Lower leg skin (tissue), 3 donors: Measurements from ENCODE around the gene DLG5.

Source experiments
- CTCF ChIP-seq, 3 donors: fragments of 450-650 bp; IDR thresholded peaks; one replicate each; pipeline ENCODE4 v1.5.1; 2016; ENCODE audit warnings: antibody characterized with exemption in 3 of 3, mild to moderate bottlenecking in 3 of 3, moderate library complexity in 2 of 3
- POLR2A ChIP-seq, 2 donors: fragments of 450-650 bp; IDR thresholded peaks; one replicate each; pipeline ENCODE4 v1.6.1; 2016 to 2017; ENCODE audit warnings: antibody characterized with exemption in 2 of 2, mild to moderate bottlenecking in 1 of 2, moderate library complexity in 1 of 2

- TF ChIP-seq CTCF (IDR thresholded peaks at IDR 0.05) = no peak
- no peak for TF ChIP-seq POLR2A (IDR thresholded peaks at IDR 0.05)
Observed at GRCh38 chr10:77794256-77795142, 132.1 kb downstream of the DLG5 start.
